ENCODE measurements around the gene RAPGEF3.

RAPGEF3 gene

GRCh38 chr12:47745485-47746041 is 13.1 kb downstream of the RAPGEF3 start:
- DNase-seq (ENCODE audit: low read depth in 1 of 2, low spot score in 1 of 2): no peak

- no peak for DNase-seq (ENCODE audit: low read depth in 1 of 2, low spot score in 1 of 2)
Observed at GRCh38 chr12:47744778-47745436, 13.8 kb downstream of the RAPGEF3 start.

- DNase-seq (ENCODE audit: low read depth in 1 of 2, low spot score in 1 of 2): peak in 1 of 2 donors; percentile 26
Observed at GRCh38 chr12:47744005-47744651, 14.6 kb downstream of the RAPGEF3 start.

- DNase-seq (ENCODE audit: low read depth in 1 of 2, low spot score in 1 of 2): no peak
Observed at GRCh38 chr12:47743311-47743860, 15.3 kb downstream of the RAPGEF3 start.

GRCh38 chr12:47742253-47742825 is 16.3 kb downstream of the RAPGEF3 start:
- DNase-seq (ENCODE audit: low read depth in 1 of 2, low spot score in 1 of 2): peak; percentile 59 to 68

- DNase-seq (ENCODE audit: low read depth in 1 of 2, low spot score in 1 of 2): no peak
Observed at GRCh38 chr12:47741340-47741703, 17.4 kb downstream of the RAPGEF3 start.

- DNase-seq (ENCODE audit: low read depth in 1 of 2, low spot score in 1 of 2): no peak
Observed at GRCh38 chr12:47740606-47741339, 17.9 kb downstream of the RAPGEF3 start.

GRCh38 chr12:47739979-47740378 is 18.7 kb downstream of the RAPGEF3 start:
- DNase-seq (ENCODE audit: low read depth in 1 of 2, low spot score in 1 of 2): no peak

- DNase-seq (ENCODE audit: low read depth in 1 of 2, low spot score in 1 of 2): no peak
Observed at GRCh38 chr12:47739297-47739696, 19.4 kb downstream of the RAPGEF3 start.

- DNase-seq (ENCODE audit: low read depth in 1 of 2, low spot score in 1 of 2): no peak
Observed at GRCh38 chr12:47737936-47738594, 20.6 kb downstream of the RAPGEF3 start.

GRCh38 chr12:47736877-47737676 is 21.6 kb downstream of the RAPGEF3 start:
- DNase-seq (ENCODE audit: low read depth in 1 of 2, low spot score in 1 of 2): no peak

- no peak for DNase-seq (ENCODE audit: low read depth in 1 of 2, low spot score in 1 of 2)
Observed at GRCh38 chr12:47736216-47736615, 22.5 kb downstream of the RAPGEF3 start.

GRCh38 chr12:47735649-47736048 is 23.0 kb downstream of the RAPGEF3 start:
- no peak for DNase-seq (ENCODE audit: low read depth in 1 of 2, low spot score in 1 of 2)

- no peak for DNase-seq (ENCODE audit: low read depth in 1 of 2, low spot score in 1 of 2)
Observed at GRCh38 chr12:47734725-47735480, 23.8 kb downstream of the RAPGEF3 start.

GRCh38 chr12:47733142-47733541 is 25.5 kb downstream of the RAPGEF3 start:
- DNase-seq (ENCODE audit: low read depth in 1 of 2, low spot score in 1 of 2): no peak

- no peak for DNase-seq (ENCODE audit: low read depth in 1 of 2, low spot score in 1 of 2)
Observed at GRCh38 chr12:47732504-47732903, 26.2 kb downstream of the RAPGEF3 start.

- DNase-seq (ENCODE audit: low read depth in 1 of 2, low spot score in 1 of 2): no peak
Observed at GRCh38 chr12:47731723-47732122, 27.0 kb downstream of the RAPGEF3 start.

- no peak for DNase-seq (ENCODE audit: low read depth in 1 of 2, low spot score in 1 of 2)
Observed at GRCh38 chr12:47730341-47730744, 28.3 kb downstream of the RAPGEF3 start.

GRCh38 chr12:47729233-47729632 is 29.4 kb downstream of the RAPGEF3 start:
- DNase-seq (ENCODE audit: low read depth in 1 of 2, low spot score in 1 of 2): no peak

Data from activated CD4-positive, alpha-beta T cell treated with anti-CD3 and anti-CD28 coated beads, Interleukin-2, amount 50 U/mL, for 24 hours (primary cell).